Neural progenitor cell (in vitro differentiated cells): Measurements from ENCODE around the gene STAT5B.
A peak's percentile ranks its signal among the peaks of the same experiment; 100 is the strongest.

Experiments
- CTCF ChIP-seq: fragments of 200-600 bp; sonication (generic); IDR thresholded peaks from 2 replicates; pipeline ENCODE4 v1.5.1; 2017; ENCODE audit warnings: antibody characterized with exemption, mild to moderate bottlenecking
- EZH2phosphoT487 ChIP-seq: fragments of 200-600 bp; sonication (generic); IDR thresholded peaks from 2 replicates; pipeline ENCODE4 v1.6.1; 2017; ENCODE audit warnings: antibody characterized with exemption

GRCh38 chr17:42287977-42288802 lies 12.0 kb upstream of the STAT5B start, which contains the start of gene STAT5A:
- no peak for TF ChIP-seq CTCF
- peak; percentile 37 for TF ChIP-seq EZH2phosphoT487
